HS-27A (cell line): ENCODE data around the gene MFSD12.

Experiments
- DNase-seq: peaks from one replicate; pipeline ENCODE4 v3.0.0-alpha.2; 2012; ENCODE audit warnings: low read depth, missing footprints

Gene MFSD12

DNA sequence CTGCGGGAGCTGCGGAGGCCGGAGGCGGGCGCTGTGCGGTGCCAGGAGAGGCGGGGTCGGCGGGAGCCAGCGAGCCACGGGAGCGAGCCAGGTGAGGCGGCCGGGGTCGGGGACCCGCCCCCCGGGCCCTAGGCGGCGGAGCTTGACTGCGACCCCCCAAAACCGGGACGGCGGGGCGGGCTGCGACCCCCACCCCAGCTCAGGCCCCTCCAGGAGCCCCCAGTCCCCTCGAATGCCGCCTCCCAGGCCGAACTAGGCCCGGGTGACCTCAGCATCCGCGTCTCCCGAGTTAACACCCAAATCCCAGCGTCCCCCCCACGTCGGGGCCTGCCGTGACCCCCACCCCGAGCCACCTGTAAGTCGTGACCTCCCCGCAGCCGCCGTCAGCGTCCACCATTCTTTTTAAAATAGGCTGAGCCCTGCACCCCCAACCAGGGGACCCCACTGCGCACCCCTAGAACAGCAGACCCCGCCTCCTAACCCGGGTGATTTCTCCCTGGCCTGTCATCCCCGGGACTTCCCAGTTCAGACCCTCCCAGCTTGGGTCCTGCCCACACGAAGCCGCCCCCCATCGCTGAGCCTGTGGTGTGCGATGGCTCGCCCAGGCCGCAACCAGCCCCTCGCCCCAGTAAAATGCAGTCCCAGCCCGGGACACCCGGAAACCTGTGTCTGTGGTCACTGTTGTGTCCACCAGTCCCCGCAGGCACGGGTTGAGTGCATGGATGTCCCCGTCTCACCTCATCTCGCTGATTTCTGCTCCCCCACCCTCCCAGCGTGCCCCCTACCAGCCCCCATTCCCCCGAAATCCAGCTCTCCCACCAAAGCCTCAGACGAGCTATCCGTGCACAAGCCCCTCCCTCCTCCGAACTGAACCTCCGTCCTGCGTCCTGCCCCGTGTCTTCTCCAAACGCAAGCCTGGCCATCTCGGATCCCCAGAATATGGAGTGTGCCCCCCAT, 50.7 kb downstream of the MFSD12 start:
- DNase-seq = no peak

DNA sequence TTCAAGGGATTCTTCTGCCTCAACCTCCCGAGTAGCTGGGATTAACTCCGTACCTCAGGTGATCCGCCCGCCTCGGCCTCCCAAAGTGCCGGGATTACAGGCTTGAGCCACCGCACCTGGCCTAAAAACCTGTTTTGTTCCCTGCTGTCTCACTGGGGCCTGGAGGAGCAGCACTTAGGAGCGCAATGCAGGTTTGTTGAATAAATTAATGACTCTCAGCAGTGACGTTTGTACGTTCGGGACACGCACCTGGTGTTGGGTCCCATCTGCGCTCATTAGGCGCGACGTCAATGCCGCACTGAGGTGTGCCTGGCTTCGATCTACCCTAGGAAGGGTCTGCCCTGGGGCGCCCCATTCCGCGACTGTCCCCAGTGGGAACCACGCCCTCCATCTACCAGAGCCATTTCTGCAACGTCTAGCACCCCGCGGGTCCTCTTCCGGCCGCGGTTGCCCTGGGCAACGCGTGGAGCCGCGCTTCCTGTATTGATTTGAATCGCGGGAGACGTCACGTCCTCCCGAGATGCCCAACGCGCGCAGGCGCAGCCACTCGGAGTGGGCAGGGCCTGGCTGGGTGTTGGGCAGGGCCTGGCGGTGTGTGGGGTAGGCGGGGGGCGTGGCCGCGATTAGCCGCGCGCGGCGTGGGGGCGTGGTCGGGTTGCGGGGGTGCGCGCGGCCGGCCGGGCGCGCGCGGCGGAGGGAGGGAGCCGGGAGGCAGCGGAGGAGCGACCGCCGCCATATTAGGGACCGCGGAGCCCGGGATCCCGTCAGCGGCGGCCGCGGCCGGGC, 51.6 kb downstream of the MFSD12 start, which contains the start of gene FZR1:
TSS of gene FZR1 (plus strand) at position 714 of the 786 bp plus-strand sequence. CDS start 16,679 bp downstream, outside the sequence.
- DNase-seq = peak; percentile 90

DNA sequence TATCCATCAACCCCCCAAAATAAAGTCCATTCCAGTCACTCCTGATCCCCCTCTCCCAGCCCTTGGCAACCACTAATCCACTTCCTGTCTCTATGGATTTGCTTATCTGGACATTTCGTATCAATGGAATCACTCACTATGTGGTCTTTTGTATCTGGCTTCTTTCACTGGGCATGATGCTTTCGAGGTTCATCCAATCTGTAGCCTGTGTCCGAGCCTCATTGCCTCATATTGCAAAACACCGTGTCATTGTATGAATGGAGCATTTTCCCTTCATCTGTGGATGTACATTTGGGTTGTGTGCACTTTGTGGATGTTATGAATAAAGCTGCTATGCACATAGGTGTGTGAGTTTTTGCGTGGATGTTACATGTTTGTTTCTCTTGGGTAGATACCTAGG, 52.7 kb downstream of the MFSD12 start:
- no peak for DNase-seq

DNA sequence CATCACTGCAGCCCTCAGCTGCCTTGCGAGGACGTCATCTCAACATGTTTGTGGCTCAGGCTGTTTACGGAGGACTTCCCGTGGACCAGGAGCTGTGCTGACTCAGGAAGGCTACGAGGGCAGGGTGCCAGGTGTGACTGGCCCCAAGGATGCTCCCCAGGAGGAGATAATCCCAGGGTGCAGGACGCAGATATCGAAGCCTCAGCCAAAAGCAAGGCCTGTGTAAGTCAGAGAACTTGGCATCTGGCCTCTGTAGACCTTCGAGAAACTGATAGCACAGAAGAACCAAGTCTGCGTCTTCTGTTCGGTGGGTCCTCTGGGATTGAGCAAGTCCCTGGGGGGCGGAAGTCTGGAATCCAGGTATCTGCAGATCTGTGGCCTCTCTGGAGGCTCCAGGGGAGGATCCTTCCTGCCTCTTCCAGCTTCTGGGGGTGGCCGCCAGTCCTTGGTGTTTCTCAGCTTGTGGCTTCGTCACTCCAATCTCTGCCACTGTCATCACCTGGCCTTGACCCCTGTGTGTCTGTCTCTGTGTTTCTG, 54.3 kb downstream of the MFSD12 start:
- DNase-seq = no peak

DNA sequence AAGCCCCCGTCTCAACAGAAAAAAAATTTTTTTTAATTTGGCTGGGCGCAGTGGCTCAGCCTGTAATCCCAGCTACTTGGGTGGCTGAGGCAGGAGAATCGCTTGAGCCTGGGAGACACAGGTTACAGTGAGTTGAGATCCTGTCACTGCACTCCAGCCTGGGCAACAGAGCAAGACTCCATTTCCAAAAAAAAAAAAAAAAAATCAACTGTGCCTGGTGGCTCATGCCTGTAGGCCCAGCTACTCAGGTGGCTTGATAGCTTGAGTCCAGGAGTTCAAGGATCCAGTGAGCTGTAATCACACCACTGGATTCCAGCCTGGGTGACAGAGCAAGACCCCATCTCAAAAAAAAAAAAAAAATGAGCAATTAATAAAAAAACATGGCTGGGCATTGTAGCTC, 55.6 kb downstream of the MFSD12 start:
- no peak for DNase-seq

DNA sequence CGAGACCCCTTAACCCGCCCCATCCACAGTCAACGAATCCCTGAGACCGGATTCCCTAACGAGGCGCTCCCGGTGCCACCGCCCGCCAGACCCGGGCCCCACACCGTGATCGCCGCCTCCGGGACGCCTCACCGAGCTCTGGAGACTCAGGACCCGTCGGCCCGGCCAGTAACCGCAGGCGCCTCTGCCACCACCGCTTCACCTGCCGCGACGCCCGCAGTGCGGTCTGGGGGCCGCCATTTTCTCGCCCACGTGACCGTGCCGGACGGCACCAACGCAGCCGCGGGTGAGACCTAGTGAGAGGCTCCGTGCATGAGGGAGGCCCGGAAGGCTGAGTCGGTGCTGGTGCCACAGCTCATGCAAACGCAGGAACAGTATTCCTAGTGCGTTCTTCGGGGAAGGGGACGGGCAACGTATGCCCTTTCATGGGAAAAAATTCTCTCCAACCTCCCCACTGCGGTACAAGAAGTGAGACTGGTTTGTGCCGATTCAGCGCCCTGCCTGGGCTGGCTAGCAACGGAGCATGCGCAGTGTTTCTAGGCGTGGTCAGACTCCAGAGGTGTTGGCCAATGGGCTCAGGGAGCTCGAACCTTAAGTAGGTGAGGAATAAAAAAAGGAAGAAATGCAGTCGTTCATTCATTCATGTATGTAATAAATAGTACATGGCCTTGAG, 56.8 kb downstream of the MFSD12 start, which contains the start of gene DOHH:
TSS of gene DOHH (minus strand) at position 246 of the 673 bp plus-strand sequence. CDS start 3,860 bp downstream, outside the sequence.
- DNase-seq = peak; percentile 94

DNA sequence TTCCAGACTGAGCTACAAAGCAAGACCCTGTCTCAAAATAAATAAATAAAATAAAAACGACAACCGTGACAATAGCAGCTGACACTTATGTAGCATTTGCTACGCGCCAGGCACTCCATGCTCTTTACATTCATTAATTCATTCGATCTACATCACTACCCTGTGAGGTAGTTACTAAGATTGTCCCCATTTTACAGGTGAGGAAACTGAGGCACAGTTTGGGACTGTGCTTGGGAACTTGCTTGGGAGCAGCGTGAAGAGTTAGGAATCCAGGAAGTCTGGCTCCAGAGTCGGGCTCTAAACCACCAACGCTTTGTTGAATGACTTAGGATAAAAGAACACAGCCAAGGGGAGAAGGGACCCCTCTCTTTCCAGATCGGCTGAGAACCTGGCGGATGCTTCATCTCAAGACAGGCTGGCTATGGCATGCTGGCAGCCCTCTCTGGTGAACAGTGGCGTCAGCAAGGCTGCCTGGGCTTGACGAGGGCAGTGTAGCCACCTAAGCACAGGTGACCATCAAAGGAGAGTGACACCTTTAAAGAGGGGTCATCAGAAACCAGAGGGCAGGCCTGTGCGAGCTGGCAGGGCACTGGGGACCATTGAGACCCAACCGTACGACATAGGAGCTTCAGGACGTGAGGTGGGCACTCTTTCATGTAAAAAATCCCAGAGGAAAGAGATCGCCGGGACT, 57.5 kb downstream of the MFSD12 start:
- DNase-seq = no peak

DNA sequence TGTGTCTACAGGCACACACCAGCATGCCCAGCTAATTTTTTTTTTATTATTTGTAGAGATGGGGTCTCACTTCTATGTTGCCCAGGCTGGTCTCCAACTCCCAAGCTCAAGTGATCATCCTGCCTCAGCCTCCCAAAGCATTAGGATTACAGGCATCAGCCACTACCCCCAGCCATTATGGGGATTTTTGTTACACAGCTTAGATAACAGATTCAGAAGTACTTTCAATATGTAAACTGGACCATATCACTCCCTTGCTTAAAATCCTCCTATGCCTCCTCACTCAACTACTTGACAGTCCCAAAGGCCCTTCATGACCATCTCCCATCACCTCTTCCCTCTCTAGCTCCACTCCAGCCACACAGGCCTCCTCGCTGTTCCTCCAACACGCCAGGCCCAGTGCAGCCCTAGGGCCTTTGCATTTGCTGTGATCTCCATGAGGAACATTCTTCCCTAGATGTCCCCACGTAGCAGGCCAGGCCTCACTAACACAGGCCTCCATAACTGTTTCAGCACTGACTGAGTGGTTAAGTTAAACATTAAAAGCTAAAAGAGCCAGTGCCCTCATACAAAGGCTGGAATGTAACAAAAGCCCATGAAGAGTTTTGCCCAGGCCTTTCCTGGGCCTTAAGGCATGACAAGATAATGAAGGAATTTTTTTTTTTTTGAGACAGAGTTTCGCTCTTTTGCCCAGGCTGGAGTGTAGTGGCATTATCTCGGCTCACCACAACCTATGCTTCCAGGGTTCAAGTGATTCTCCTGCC, 59.4 kb downstream of the MFSD12 start:
- DNase-seq = no peak

DNA sequence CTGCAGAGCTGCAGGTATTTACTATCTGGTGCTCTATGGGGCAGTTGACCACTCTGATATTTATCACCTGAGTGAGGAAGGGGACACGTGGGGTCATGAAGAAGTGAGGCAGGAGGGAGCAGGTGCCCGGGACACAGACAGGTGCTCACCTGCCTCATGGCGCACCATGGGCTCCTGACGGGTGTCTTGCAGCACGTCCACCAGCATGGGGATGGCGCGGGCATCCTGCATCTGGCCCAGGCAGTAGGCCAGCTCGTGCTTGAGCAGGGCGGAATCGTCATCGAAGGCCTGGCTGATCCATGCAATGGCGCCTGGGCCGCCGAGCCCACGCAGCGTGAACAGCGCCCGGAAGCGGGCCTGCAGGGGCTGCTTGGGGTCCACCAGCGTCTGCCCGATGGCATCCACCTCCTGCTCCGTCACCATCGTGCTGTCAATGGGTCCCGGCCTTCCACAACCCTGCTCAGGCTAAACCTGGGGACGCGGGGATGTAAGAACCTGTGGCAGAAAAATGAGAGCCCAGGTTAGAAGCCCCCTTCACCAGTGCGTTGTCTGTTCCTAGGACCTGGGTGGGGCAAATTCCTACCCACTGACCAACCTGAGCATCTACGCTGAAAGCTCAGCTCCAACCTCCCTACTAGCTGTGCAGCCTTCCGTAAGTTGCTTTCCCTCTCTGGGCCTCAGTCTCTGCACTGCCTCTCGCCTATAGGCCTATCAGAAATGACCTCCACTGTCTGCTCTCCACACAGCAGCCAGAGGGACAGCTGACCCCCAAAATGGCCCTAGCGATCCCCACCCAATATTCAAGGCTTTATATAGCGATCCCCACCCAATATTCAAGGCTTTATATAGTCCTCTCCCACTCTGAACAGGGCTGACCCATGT, 60.8 kb downstream of the MFSD12 start:
- no peak for DNase-seq

DNA sequence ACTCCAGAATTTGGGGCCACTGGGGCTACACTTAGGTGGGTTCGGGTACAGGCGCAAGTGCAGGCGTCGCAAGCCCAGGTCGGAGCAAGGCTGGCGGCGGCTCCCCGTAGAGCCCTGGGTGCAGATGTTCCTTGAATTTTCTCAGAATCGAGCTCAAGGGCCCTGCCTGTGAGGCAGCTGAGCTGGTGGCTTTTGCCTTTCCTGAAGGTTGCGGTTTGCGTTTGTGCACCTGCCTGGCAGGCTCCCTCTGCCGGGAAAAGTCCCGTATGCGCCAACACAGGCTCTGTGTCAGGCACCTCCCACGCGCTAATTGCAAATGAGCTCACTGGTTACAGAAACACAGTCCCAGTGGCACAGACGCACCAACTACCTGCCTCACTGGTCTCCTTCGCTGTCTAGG, 62.8 kb downstream of the MFSD12 start:
- no peak for DNase-seq
